Epidermal melanocyte (primary cell): ENCODE data around the gene HNRNPH3.
"Not testable (repeated sequence)": the region's sequence is repeated elsewhere in the genome, so short reads cannot be mapped to it uniquely, and the experiment has no call there.

ENCODE experiments used
- DNase-seq: peaks from one replicate; pipeline ENCODE4 v3.0.0; 2011; ENCODE audit warnings: low spot score; ENCODE audit not compliant: insufficient read length

HNRNPH3 gene

DNA sequence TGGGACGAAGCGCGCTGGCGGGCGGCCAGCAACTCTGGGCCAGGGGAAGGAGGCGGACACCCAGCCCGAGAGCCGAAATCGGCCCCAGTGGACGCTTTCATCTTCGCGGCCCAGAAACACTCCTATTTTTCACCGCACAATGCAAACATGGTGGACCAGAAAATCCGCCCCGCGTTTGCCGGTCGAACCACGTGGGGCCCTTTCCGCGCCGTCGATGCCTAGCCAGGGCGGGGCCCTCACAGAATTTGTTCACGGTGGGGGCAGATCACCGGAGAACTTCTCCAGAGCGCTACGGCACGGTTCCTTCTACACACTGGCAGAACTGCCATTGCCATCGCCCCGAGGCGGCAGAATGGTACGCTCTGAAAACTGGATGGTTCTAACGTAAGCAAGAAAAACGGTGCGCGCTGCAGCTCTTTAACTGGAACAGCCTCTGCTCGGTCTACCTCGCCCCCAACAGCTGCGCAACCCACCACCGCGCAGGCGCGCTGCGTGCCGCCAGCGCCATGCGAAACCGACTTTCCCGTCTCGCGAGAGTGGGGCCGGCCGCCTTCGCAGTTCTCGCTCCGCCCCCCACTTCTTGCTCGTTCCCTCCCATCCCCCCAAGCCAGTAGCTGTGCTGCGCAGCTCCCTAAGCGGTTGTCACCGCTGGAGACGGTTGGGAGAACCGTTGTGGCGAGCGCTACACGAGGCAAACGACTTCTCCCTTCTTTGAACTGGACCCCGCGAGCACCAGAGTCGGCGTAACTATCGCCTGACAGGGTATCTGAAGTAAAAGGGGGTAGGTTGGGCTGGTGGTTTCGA is at the start of gene HNRNPH3:
Gene HNRNPH3 (plus strand): TSS at position 610 of the 804 bp plus-strand sequence. CDS start 5,158 bp downstream, outside the sequence.
- DNase-seq, result peak; percentile 71

- DNase-seq, result no peak
Observed at GRCh38 chr10:68284062-68285001, 47.5 kb upstream of the HNRNPH3 start.

DNA sequence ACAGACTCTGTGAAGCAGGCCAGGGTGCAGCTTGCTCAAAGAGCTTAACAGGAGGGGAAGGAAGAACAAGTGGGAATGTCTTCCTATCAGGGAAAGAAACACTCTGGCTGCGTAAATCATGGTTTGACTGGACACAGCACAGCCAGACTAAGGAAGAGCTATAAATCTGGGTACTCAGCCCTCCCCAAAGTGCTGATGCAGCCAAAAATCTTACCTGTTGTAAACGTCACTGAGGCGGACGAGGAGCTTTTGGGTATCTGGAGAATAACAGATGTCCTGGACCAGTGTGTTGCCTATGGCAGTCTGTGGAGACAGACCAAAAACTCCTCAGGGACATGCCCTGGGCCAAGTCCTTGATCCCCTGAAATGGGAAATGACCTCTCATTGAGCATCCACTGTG is 43.1 kb upstream of the HNRNPH3 start:
- no peak for DNase-seq

DNA sequence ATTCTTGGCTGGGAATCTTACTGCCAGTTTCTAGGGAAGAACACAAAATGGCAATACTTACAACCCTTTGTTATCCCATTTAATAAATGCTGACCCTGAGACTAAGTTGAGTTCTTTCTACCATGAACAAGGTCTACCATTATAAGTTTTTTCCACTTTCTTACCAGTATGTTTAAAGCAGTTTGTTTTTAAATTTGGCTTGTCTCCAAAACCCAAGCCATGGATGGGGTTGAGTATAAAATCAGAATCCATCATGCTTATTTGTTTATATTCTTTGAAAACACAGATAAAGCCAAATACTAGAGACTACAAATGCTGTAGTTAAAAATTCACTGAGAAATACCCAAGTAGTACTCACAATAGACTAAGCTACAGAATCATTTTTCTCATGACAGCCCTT is 41.1 kb upstream of the HNRNPH3 start:
- DNase-seq, result no peak

GRCh38 chr10:68296843-68297663 is 34.8 kb upstream of the HNRNPH3 start:
- peak; percentile 18 for DNase-seq

DNA sequence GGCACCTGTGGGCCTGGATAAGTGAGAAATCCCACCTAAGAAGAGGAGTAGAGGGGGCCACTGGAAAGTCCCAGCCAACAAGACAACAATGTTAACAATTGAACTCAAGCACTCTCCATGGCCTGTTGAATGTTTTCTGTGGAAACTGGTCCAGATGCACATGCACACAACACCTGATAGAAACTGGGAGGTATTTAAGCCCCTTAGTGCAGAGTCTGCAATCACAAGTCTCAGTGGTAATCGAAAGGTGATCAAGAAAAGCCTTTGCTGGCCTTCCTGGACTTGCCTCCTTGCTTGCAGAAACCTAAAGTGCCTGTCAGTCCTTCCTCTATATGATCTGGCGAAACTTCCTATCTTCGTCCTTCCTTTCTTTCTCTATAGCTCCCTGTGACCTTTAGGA is 30.6 kb upstream of the HNRNPH3 start:
- DNase-seq, result no peak

DNA sequence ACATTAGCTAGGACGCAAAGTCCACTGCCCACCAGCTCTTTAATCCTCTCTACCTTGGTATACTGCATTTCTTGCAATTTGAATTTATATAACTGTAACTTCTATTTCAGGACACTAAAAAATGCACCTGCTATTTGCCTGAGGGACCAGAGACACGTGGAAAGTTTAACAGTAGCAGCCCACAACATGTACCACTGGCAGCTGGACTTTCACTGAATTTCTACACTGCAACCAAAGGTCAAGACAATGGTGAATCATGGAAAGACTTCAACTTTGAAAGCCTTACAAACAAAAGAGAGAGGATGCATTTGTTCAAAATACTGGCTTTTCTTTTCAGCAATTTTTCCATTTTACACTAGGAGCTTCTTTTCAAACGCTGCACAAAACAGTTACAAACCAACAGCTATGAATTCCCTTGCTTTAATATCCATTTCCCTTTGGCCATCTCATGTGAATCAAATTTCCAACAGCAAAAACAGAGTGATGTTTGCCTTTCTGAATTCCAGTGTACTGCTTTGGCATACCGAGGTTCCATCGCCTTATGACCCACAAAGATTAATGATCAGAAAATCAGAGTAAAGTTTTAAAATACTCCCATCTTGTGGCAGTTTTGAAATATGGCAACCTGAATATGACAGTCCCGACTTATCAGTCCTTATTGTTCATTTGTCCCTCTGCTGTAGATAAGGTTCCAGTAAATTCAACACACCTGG is 29.9 kb upstream of the HNRNPH3 start:
- peak; percentile 24 for DNase-seq

DNA sequence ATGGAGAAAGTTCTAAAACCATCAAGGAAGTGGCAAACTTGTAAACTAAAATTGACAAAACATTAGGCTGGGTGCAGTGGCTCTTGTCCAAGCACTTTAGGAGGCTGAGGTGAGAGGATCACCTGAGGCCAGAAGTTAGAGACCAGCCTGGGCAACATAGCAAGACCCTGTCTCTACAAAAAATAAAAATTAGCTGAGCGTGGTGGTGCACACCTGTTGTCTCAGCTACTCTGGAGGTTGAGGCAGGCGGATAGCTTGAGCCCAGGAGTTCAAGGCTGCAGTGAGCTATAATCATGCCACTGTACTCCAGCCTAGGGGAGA is 29.4 kb upstream of the HNRNPH3 start:
- no peak for DNase-seq

GRCh38 chr10:68302871-68303270 is 29.0 kb upstream of the HNRNPH3 start:
- no peak for DNase-seq

- no peak for DNase-seq
Observed at GRCh38 chr10:68303849-68304412, 27.9 kb upstream of the HNRNPH3 start.

GRCh38 chr10:68305854-68306253 is 26.0 kb upstream of the HNRNPH3 start:
- DNase-seq, result no peak

- no peak for DNase-seq
Observed at GRCh38 chr10:68310531-68310930, 21.3 kb upstream of the HNRNPH3 start.

- not testable (repeated sequence) for DNase-seq
Observed at GRCh38 chr10:68314930-68315329, 16.9 kb upstream of the HNRNPH3 start.

GRCh38 chr10:68315582-68315981 is 16.3 kb upstream of the HNRNPH3 start:
- no peak for DNase-seq

DNA sequence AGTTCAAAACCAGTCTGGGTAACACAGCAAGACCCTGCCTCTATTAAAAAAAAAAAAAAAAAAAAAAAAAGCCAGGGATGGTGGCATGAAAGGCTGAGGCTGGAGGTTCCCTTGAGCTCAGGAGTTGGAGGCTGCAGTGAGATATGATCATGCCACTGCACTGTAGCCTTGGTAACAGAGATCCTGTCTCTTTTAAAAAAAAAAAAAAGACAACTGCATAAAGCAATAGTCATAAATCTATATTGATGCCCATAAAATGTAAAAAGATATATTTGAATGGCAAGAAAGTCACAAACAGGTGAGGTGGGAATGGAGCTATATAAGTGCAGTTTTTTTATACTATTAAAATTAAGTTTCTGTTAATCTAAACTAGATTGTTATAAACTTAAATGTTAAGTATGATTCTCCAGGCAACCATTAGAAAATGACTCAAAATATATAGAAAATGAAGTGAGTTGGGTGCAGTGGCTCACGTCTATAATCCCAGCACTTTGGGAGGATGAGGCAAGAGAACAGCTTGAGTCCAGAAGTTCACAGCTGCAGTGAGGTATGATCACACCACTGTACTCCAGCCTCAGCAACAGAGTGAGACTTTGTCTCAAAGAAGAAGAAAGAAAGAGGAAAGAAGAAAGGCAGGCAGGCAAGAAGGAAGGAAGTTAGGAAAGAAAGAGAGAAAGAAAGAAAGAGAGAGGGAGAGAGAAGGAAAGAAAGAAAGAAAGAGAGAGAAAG is 13.4 kb upstream of the HNRNPH3 start:
- DNase-seq, result no peak

DNA sequence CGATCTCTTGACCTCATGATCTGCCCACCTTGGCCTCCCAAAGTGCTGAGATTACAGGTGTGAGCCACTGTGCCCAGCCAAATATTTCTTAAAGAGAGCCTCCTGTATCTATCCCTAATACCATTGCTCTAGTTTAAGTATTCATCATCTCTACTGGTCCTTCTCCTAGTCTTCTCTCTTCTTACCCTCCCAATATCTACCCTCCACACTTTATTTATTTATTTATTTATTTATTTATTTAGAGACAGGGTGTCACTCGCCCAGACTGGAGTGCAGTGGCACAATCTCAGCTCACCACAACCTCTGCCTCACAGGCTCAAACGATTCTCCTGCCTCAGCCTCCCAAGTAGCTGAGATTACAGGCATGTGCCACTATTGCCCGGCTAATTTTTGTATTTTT is 7.5 kb upstream of the HNRNPH3 start:
- not testable (repeated sequence) for DNase-seq

- peak; percentile 68 for DNase-seq
Observed at GRCh38 chr10:68327889-68328786, 3.7 kb upstream of the HNRNPH3 start.

- DNase-seq, result no peak
Observed at GRCh38 chr10:68329506-68329861, 2.4 kb upstream of the HNRNPH3 start.
